HepG2 (cell line): Measurements from ENCODE around the gene NCOA4. TPM values are rescaled to one million over a fixed set of nuclear protein-coding genes. Genes with fewer than 3 reads are reported as not detected.
A peak's percentile ranks its signal among the peaks of the same experiment; 100 is the strongest.

Source experiments
- HMG20A ChIP-seq: IDR thresholded peaks from 2 replicates; pipeline ENCODE4 v1.6.1; 2016; ENCODE audit warnings: borderline replicate concordance
- KLF9 ChIP-seq: IDR thresholded peaks from 2 replicates; pipeline ENCODE4 v1.6.1; 2016; ENCODE audit warnings: low read depth
- PBX2 ChIP-seq: IDR thresholded peaks from 2 replicates; pipeline ENCODE4 v1.6.1; 2016; ENCODE audit warnings: control low read depth
- RFXANK ChIP-seq: IDR thresholded peaks from 2 replicates; pipeline ENCODE4 v1.6.1; 2016
- SAP130 ChIP-seq: IDR thresholded peaks from 2 replicates; pipeline ENCODE4 v1.6.1; 2016; ENCODE audit warnings: low read depth
- SIN3A ChIP-seq: IDR thresholded peaks from 2 replicates; pipeline ENCODE4 v1.6.1; 2011; ENCODE audit warnings: low read depth, mild to moderate bottlenecking, control low read depth, low read length, borderline replicate concordance
- SKI ChIP-seq: fragments of 450-650 bp; IDR thresholded peaks from one replicate; pipeline ENCODE4 v1.6.1; 2018; ENCODE audit warnings: mild to moderate bottlenecking; ENCODE audit not compliant: partially characterized antibody
- SKIL ChIP-seq: sonication (generic); formaldehyde crosslinking; IDR thresholded peaks from 2 replicates; pipeline ENCODE4 v1.8.0; 2022; ENCODE audit warnings: missing genetic modification reagents, mild to moderate bottlenecking, moderate library complexity, borderline replicate concordance
- TBL1XR1 ChIP-seq: fragments of 150-350 bp; IDR thresholded peaks from 2 replicates; pipeline ENCODE4 v1.6.1; 2014; ENCODE audit warnings: borderline replicate concordance, low read length; ENCODE audit not compliant: partially characterized antibody
- ZNF253 ChIP-seq: sonication (generic); formaldehyde crosslinking; IDR thresholded peaks from 2 replicates; pipeline ENCODE4 v1.8.0; 2022; ENCODE audit warnings: mild to moderate bottlenecking, missing genetic modification reagents, borderline replicate concordance
- ZNF512 ChIP-seq: sonication (generic); formaldehyde crosslinking; IDR thresholded peaks from 2 replicates; pipeline ENCODE4 v1.4.0; 2020; ENCODE audit warnings: mild to moderate bottlenecking, missing genetic modification reagents
- ZNF513 ChIP-seq: sonication (generic); formaldehyde crosslinking; conservative IDR thresholded peaks from 2 replicates; pipeline ENCODE4 v1.5.0; 2020; ENCODE audit warnings: missing genetic modification reagents
- ZNF574 ChIP-seq: sonication (generic); formaldehyde crosslinking; IDR thresholded peaks from 2 replicates; pipeline ENCODE4 v1.4.0; 2020; ENCODE audit warnings: missing genetic modification reagents
- polyA plus RNA-seq, 8 experiments: library from polyadenylated mRNA; depleted of rRNA in 3 of 8; stranded (reverse) in 7 of 8; unstranded in 1 of 8; fragments of >200 nt; fragmentation: Illumina TruSeq in 4 of 8; extraction: Trizol in 4 of 8; gene quantifications; 2 replicates each; pipeline versions ENCODE4 v1.2.1 to v1.2.3, GENCODE V29; 2011 to 2016; ENCODE audit warnings: low read depth in 4 of 8, missing spikeins in 1 of 8, mixed read lengths in 1 of 8; ENCODE audit not compliant: insufficient read depth in 1 of 8
- total RNA-seq, 5 experiments: library from RNA; depleted of rRNA; stranded (reverse); fragments of >200 nt; fragmentation: Illumina TruSeq; extraction: Trizol; gene quantifications; 2 replicates each; pipeline ENCODE4 v1.2.3, GENCODE V29; 2016; ENCODE audit warnings: low read depth in 1 of 5
- TF ChIP-seq, protein P1 (sequence below): sonication (generic); formaldehyde crosslinking; IDR thresholded peaks from 2 replicates; pipeline ENCODE4 v1.4.0; 2020; ENCODE audit warnings: missing genetic modification reagents
- TF ChIP-seq, protein P2 (sequence below): sonication (generic); formaldehyde crosslinking; IDR thresholded peaks from 2 replicates; pipeline ENCODE4 v1.5.1; 2020; ENCODE audit warnings: missing genetic modification reagents, mild to moderate bottlenecking, borderline replicate concordance

NCOA4 gene
- total and polyA plus RNA-seq, 2 of the 13 experiments (the other 11 are each of a cell fraction or from before 2014, with no cell fraction given), result 306 to 400 TPM

- TF ChIP-seq, protein P1, sequence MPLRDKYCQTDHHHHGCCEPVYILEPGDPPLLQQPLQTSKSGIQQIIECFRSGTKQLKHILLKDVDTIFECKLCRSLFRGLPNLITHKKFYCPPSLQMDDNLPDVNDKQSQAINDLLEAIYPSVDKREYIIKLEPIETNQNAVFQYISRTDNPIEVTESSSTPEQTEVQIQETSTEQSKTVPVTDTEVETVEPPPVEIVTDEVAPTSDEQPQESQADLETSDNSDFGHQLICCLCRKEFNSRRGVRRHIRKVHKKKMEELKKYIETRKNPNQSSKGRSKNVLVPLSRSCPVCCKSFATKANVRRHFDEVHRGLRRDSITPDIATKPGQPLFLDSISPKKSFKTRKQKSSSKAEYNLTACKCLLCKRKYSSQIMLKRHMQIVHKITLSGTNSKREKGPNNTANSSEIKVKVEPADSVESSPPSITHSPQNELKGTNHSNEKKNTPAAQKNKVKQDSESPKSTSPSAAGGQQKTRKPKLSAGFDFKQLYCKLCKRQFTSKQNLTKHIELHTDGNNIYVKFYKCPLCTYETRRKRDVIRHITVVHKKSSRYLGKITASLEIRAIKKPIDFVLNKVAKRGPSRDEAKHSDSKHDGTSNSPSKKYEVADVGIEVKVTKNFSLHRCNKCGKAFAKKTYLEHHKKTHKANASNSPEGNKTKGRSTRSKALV (CRISPR knock-in tag), result no peak
- TF ChIP-seq SKIL (CRISPR knock-in tag) (peak; percentile 87), ZNF513 (CRISPR knock-in tag) (no peak), SAP130 (peak; percentile 28; the same call in 1 of the 2 replicates), SIN3A (no peak), HMG20A (CRISPR knock-in tag) (0 out of 2 replicates have a peak, but pooled peaks have one; percentile 30), SKI (peak; percentile 42), ZNF512 (0 out of 2 replicates have a peak, but pooled peaks have one; percentile 42), ZNF574 (no peak), RFXANK (CRISPR knock-in tag) (no peak), KLF9 (CRISPR knock-in tag) (no peak), PBX2 (no peak), ZNF253 (no peak), TBL1XR1 (no peak)
- TF ChIP-seq, protein P2, sequence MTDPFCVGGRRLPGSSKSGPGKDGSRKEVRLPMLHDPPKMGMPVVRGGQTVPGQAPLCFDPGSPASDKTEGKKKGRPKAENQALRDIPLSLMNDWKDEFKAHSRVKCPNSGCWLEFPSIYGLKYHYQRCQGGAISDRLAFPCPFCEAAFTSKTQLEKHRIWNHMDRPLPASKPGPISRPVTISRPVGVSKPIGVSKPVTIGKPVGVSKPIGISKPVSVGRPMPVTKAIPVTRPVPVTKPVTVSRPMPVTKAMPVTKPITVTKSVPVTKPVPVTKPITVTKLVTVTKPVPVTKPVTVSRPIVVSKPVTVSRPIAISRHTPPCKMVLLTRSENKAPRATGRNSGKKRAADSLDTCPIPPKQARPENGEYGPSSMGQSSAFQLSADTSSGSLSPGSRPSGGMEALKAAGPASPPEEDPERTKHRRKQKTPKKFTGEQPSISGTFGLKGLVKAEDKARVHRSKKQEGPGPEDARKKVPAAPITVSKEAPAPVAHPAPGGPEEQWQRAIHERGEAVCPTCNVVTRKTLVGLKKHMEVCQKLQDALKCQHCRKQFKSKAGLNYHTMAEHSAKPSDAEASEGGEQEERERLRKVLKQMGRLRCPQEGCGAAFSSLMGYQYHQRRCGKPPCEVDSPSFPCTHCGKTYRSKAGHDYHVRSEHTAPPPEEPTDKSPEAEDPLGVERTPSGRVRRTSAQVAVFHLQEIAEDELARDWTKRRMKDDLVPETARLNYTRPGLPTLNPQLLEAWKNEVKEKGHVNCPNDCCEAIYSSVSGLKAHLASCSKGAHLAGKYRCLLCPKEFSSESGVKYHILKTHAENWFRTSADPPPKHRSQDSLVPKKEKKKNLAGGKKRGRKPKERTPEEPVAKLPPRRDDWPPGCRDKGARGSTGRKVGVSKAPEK (CRISPR knock-in tag), result no peak
Observed at GRCh38 chr10:46048152-46048551, 17.7 kb upstream of the NCOA4 start (continued).
